K562 (cell line): ENCODE results near the gene LYSMD4. TPM values are rescaled to one million over a fixed set of nuclear protein-coding genes. Genes with fewer than 3 reads are reported as not detected.

Experiments used
- CREB5 ChIP-seq: fragments of 250-450 bp; sonication (Bioruptor Pico); IDR thresholded peaks from 2 replicates; pipeline ENCODE4 v1.5.0; 2020; ENCODE audit warnings: mild to moderate bottlenecking
- DEAF1 ChIP-seq: fragments of 450-650 bp; formaldehyde crosslinking; IDR thresholded peaks from 2 replicates; pipeline ENCODE4 v1.4.0; 2020; ENCODE audit warnings: mild to moderate bottlenecking, moderate library complexity
- ETV6 ChIP-seq, 3 experiments: fragments of 150-350 bp in 1 of 3; sonication (generic) in 1 of 3; formaldehyde crosslinking in 1 of 3; IDR thresholded peaks; 2 replicates each; pipeline versions ENCODE4 v1.6.1 to v1.8.0; 2014 to 2022; ENCODE audit warnings: borderline replicate concordance in 2 of 3, low read depth in 2 of 3, antibody characterized with exemption in 1 of 3, low read length in 1 of 3, mild to moderate bottlenecking in 1 of 3, missing genetic modification reagents in 1 of 3
- FOXA3 ChIP-seq, 2 experiments: fragments of 450-650 bp in 1 of 2; sonication (generic) in 1 of 2; formaldehyde crosslinking; IDR thresholded peaks in 1 of 2; conservative IDR thresholded peaks in 1 of 2; 2 replicates each; pipeline versions ENCODE4 v1.4.0 to v1.8.0; 2020 to 2022; ENCODE audit warnings: mild to moderate bottlenecking in 2 of 2, missing genetic modification reagents in 1 of 2
- FOXK2 ChIP-seq, 2 experiments: fragments of 450-650 bp; IDR thresholded peaks in 1 of 2; conservative IDR thresholded peaks in 1 of 2; 2 replicates each; pipeline ENCODE4 v1.6.1; 2016; ENCODE audit warnings: low read depth in 2 of 2, mild to moderate bottlenecking in 1 of 2
- GABPA ChIP-seq: fragments of 200-800 bp; sonication (Bioruptor generic); conservative IDR thresholded peaks from 2 replicates; pipeline ENCODE4 v1.6.1; 2016; ENCODE audit warnings: low read depth, missing genetic modification characterization, missing compliant biosample characterization
- HSF4 ChIP-seq: fragments of 250-450 bp; sonication (Bioruptor Pico); IDR thresholded peaks from 2 replicates; pipeline ENCODE4 v2.1.2; 2022; ENCODE audit warnings: mild to moderate bottlenecking, moderate library complexity, borderline replicate concordance
- IRF1 ChIP-seq: sonication (generic); formaldehyde crosslinking; IDR thresholded peaks from 2 replicates; pipeline ENCODE4 v1.8.0; 2022; ENCODE audit warnings: missing genetic modification reagents, mild to moderate bottlenecking, borderline replicate concordance
- JUND ChIP-seq, 2 experiments: IDR thresholded peaks; 2 replicates in 1 of 2; 3 replicates in 1 of 2; pipeline ENCODE4 v1.6.1; 2011; ENCODE audit warnings: borderline replicate concordance in 2 of 2, low read depth in 2 of 2, low read length in 2 of 2, improper control_type of control experiment in 1 of 2, missing biosample characterization in 1 of 2, missing genetic modification characterization in 1 of 2, missing genetic modification reagents in 1 of 2
- RBM14 ChIP-seq: fragments of 200-400 bp; formaldehyde crosslinking; IDR thresholded peaks from 2 replicates; pipeline ENCODE4 v1.6.1; 2018; ENCODE audit warnings: low read depth, mild to moderate bottlenecking, low read length, moderate library complexity, borderline replicate concordance; ENCODE audit not compliant: insufficient read depth
- SAP30 ChIP-seq: fragments of 200-600 bp; sonication (generic); IDR thresholded peaks from 2 replicates; pipeline ENCODE4 v1.6.1; 2012; ENCODE audit warnings: borderline replicate concordance, low read depth, mild to moderate bottlenecking, moderate library complexity, low read length, control low read depth, inconsistent platforms; ENCODE audit not compliant: insufficient read depth, poor library complexity, severe bottlenecking
- SP1 ChIP-seq: sonication (generic); formaldehyde crosslinking; IDR thresholded peaks from 2 replicates; pipeline ENCODE4 v1.8.1; 2022; ENCODE audit warnings: mild to moderate bottlenecking, missing genetic modification reagents
- SRF ChIP-seq, 2 experiments: fragments of 250-450, 450-650 bp in 1 of 2; sonication (Bioruptor Pico) in 1 of 2; sonication (generic) in 1 of 2; formaldehyde crosslinking; IDR thresholded peaks; 2 replicates each; pipeline versions ENCODE4 v1.5.0 to v1.5.1; 2020 to 2022; ENCODE audit warnings: mild to moderate bottlenecking in 1 of 2, missing genetic modification reagents in 1 of 2
- TCF7 ChIP-seq: sonication (generic); IDR thresholded peaks from 2 replicates; pipeline ENCODE4 v1.6.1; 2016; ENCODE audit warnings: antibody characterized with exemption, borderline replicate concordance
- TGIF2 ChIP-seq: sonication (generic); formaldehyde crosslinking; IDR thresholded peaks from 2 replicates; pipeline ENCODE4 v1.8.1; 2022; ENCODE audit warnings: mild to moderate bottlenecking, missing genetic modification reagents, moderate library complexity
- USF2 ChIP-seq: sonication (generic); formaldehyde crosslinking; IDR thresholded peaks from 2 replicates; pipeline ENCODE4 v1.5.0; 2020; ENCODE audit warnings: missing genetic modification reagents
- ZNF217 ChIP-seq: sonication (generic); formaldehyde crosslinking; IDR thresholded peaks from 2 replicates; pipeline ENCODE4 v1.8.0; 2022; ENCODE audit warnings: mild to moderate bottlenecking, missing genetic modification reagents
- ZNF408 ChIP-seq: fragments of 250-450 bp; sonication (Bioruptor Pico); IDR thresholded peaks from 2 replicates; pipeline ENCODE4 v1.4.0; 2020; ENCODE audit warnings: low read depth, mild to moderate bottlenecking, moderate library complexity
- ZNF436 ChIP-seq: fragments of 250-450, 450-650 bp; sonication (Bioruptor Pico); formaldehyde crosslinking; IDR thresholded peaks from 2 replicates; pipeline ENCODE4 v1.7.0; 2020; ENCODE audit warnings: mild to moderate bottlenecking
- polyA plus RNA-seq, 8 experiments: library from polyadenylated mRNA; depleted of rRNA in 4 of 8; stranded (reverse) in 5 of 8; unstranded in 3 of 8; fragments of >200 nt; fragmentation: Nextera tagmentation in 2 of 8; fragmentation: Illumina TruSeq in 1 of 8; extraction: Ambion mirVana in 2 of 8; extraction: Trizol in 1 of 8; gene quantifications; 2 replicates each; pipeline versions ENCODE4 v1.2.1 to v1.2.3, GENCODE V29; 2011 to 2014; ENCODE audit warnings: inconsistent platforms in 1 of 8, missing spikeins in 1 of 8
- total RNA-seq, 7 experiments: library from RNA; depleted of rRNA in 6 of 7; stranded (reverse); fragments of >200 nt in 6 of 7; fragmentation: Illumina TruSeq in 2 of 7; extraction: Trizol in 2 of 7; gene quantifications; 2 replicates each; pipeline versions ENCODE4 v1.2.1 to v1.2.3, GENCODE V29; 2011 to 2021; ENCODE audit warnings: low replicate concordance in 1 of 7

The LYSMD4 gene
- total and polyA plus RNA-seq, 9 of the 15 experiments (the other 6 are each of a cell fraction or from before 2014, with no cell fraction given): 0.46 to 3.1 (median 2.0) TPM

- TF ChIP-seq FOXK2 (conservative IDR thresholded peaks at IDR 0.05 in 1 of 2, IDR thresholded peaks at IDR 0.05 in 1 of 2; ENCODE audit: low read depth in 2 of 2) (peak; percentile 88 to 90), ZNF408 (CRISPR knock-in tag) (no peak), USF2 (CRISPR knock-in tag) (no peak), SRF (CRISPR knock-in tag; IDR thresholded peaks at IDR 0.05) (peak in 1 of 2 experiments; percentile 82; a peak in 1 of 4 replicates), CREB5 (CRISPR knock-in tag) (no peak), ETV6 (IDR thresholded peaks at IDR 0.05; ENCODE audit: borderline replicate concordance in 1 of 2, low read depth in 2 of 2, low read length in 1 of 2) (no peak), ETV6 (CRISPR knock-in tag; IDR thresholded peaks at IDR 0.05; ENCODE audit: borderline replicate concordance) (no peak), TGIF2 (CRISPR knock-in tag) (no peak), SAP30 (no peak), IRF1 (CRISPR knock-in tag) (no peak), JUND (IDR thresholded peaks at IDR 0.05; ENCODE audit: borderline replicate concordance, low read depth, low read length) (peak; percentile 96), JUND (tag; IDR thresholded peaks at IDR 0.05; ENCODE audit: borderline replicate concordance, low read depth, low read length) (peak; percentile 99), RBM14 (no peak), SP1 (no peak), GABPA (0 out of 2 replicates have a peak, but pooled peaks have one; percentile 14), TCF7 (no peak), HSF4 (CRISPR knock-in tag) (no peak), DEAF1 (0 out of 2 replicates have a peak, but pooled peaks have one; percentile 15), ZNF217 (no peak), FOXA3 (CRISPR knock-in tag; conservative IDR thresholded peaks at IDR 0.05 in 1 of 2, IDR thresholded peaks at IDR 0.05 in 1 of 2) (peak in 1 of 2 experiments; percentile 57; a peak in 2 of 4 replicates), ZNF436 (CRISPR knock-in tag) (no peak)
These were observed 29.4 kb downstream of the LYSMD4 start (continued) for GRCh38 chr15:99703603-99704443.
